ENCODE data around the gene TCAP. TPM values are rescaled to one million over a fixed set of nuclear protein-coding genes. Genes with fewer than 3 reads are reported as not detected.

TCAP gene
- total and polyA plus RNA-seq, 10 of the 15 experiments (the other 5 are each of a cell fraction or from before 2014, with no cell fraction given), result 0.17 to 1.0 (median 0.36) TPM; not detected in 3

DNA sequence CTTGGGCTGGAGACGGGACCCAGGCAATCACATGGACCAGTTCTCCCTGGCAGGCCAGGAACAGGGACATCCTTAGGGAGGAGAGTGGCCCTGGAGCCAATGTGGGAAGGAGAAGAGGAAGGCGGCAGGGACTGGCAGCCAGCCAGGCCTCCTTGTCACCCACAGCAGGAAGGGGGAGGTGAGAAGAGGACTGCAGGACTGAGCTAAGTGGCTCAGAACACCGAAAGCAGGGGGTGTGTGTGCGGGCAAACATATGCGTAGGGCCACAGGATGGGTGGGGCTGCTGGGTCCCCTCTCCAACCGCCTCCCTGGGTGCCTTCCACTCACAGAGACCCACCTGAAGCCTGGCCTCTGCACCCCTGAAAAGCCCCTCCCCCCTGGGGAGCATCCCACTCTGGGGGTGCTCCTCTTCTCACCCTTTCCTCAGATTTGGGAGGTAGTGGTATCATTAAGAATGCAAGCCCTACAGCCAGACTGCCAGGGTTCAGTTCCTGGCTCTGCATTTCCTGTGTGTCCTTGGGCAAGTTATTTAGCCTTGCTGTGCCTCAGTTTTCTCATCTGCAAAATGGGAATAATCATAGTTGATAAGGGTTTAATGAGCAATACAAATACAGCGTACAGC, 11.2 kb downstream of the TCAP start (continued):
- TF ChIP-seq, protein P1, sequence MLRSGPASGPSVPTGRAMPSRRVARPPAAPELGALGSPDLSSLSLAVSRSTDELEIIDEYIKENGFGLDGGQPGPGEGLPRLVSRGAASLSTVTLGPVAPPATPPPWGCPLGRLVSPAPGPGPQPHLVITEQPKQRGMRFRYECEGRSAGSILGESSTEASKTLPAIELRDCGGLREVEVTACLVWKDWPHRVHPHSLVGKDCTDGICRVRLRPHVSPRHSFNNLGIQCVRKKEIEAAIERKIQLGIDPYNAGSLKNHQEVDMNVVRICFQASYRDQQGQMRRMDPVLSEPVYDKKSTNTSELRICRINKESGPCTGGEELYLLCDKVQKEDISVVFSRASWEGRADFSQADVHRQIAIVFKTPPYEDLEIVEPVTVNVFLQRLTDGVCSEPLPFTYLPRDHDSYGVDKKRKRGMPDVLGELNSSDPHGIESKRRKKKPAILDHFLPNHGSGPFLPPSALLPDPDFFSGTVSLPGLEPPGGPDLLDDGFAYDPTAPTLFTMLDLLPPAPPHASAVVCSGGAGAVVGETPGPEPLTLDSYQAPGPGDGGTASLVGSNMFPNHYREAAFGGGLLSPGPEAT (IDR thresholded peaks at IDR 0.05; ENCODE audit: low read depth), result peak; percentile 64
- no peak for TF ChIP-seq BMI1 (IDR thresholded peaks at IDR 0.05; ENCODE audit: borderline replicate concordance)
- peak; percentile 85; the same call in 1 of the 2 replicates for TF ChIP-seq ZNF217 (IDR thresholded peaks at IDR 0.05)
- no peak for TF ChIP-seq YBX1 (IDR thresholded peaks at IDR 0.05)
- TF ChIP-seq, protein P2, sequence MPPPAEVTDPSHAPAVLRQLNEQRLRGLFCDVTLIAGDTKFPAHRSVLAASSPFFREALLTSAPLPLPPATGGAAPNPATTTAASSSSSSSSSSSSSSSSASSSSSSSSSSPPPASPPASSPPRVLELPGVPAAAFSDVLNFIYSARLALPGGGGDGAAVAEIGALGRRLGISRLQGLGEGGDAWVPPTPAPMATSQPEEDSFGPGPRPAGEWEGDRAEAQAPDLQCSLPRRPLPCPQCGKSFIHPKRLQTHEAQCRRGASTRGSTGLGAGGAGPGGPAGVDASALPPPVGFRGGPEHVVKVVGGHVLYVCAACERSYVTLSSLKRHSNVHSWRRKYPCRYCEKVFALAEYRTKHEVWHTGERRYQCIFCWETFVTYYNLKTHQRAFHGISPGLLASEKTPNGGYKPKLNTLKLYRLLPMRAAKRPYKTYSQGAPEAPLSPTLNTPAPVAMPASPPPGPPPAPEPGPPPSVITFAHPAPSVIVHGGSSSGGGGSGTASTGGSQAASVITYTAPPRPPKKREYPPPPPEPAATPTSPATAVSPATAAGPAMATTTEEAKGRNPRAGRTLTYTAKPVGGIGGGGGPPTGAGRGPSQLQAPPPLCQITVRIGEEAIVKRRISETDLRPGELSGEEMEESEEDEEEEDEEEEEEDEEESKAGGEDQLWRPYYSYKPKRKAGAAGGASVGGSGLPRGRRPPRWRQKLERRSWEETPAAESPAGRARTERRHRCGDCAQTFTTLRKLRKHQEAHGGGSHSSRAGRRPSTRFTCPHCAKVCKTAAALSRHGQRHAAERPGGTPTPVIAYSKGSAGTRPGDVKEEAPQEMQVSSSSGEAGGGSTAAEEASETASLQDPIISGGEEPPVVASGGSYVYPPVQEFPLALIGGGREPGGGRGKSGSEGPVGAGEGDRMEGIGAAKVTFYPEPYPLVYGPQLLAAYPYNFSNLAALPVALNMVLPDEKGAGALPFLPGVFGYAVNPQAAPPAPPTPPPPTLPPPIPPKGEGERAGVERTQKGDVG (CRISPR knock-in tag; IDR thresholded peaks at IDR 0.05), result no peak
- TF ChIP-seq, protein P3, sequence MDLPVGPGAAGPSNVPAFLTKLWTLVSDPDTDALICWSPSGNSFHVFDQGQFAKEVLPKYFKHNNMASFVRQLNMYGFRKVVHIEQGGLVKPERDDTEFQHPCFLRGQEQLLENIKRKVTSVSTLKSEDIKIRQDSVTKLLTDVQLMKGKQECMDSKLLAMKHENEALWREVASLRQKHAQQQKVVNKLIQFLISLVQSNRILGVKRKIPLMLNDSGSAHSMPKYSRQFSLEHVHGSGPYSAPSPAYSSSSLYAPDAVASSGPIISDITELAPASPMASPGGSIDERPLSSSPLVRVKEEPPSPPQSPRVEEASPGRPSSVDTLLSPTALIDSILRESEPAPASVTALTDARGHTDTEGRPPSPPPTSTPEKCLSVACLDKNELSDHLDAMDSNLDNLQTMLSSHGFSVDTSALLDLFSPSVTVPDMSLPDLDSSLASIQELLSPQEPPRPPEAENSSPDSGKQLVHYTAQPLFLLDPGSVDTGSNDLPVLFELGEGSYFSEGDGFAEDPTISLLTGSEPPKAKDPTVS (IDR thresholded peaks at IDR 0.05; ENCODE audit: low read depth, low read length), result no peak
- TF ChIP-seq, protein P4, sequence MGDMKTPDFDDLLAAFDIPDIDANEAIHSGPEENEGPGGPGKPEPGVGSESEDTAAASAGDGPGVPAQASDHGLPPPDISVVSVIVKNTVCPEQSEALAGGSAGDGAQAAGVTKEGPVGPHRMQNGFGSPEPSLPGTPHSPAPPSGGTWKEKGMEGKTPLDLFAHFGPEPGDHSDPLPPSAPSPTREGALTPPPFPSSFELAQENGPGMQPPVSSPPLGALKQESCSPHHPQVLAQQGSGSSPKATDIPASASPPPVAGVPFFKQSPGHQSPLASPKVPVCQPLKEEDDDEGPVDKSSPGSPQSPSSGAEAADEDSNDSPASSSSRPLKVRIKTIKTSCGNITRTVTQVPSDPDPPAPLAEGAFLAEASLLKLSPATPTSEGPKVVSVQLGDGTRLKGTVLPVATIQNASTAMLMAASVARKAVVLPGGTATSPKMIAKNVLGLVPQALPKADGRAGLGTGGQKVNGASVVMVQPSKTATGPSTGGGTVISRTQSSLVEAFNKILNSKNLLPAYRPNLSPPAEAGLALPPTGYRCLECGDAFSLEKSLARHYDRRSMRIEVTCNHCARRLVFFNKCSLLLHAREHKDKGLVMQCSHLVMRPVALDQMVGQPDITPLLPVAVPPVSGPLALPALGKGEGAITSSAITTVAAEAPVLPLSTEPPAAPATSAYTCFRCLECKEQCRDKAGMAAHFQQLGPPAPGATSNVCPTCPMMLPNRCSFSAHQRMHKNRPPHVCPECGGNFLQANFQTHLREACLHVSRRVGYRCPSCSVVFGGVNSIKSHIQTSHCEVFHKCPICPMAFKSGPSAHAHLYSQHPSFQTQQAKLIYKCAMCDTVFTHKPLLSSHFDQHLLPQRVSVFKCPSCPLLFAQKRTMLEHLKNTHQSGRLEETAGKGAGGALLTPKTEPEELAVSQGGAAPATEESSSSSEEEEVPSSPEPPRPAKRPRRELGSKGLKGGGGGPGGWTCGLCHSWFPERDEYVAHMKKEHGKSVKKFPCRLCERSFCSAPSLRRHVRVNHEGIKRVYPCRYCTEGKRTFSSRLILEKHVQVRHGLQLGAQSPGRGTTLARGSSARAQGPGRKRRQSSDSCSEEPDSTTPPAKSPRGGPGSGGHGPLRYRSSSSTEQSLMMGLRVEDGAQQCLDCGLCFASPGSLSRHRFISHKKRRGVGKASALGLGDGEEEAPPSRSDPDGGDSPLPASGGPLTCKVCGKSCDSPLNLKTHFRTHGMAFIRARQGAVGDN (IDR thresholded peaks at IDR 0.05), result 0 out of 2 replicates have a peak, but pooled peaks have one; percentile 45
- peak in 1 of 2 experiments; percentile 29; a peak in 1 of 3 replicates for TF ChIP-seq EGR1 (IDR thresholded peaks at IDR 0.05; ENCODE audit: borderline replicate concordance in 1 of 2, low read depth in 2 of 2, low read length in 2 of 2)
- TF ChIP-seq ZBED1 (IDR thresholded peaks at IDR 0.05; ENCODE audit: borderline replicate concordance), result no peak
- no peak for TF ChIP-seq ZZZ3 (IDR thresholded peaks at IDR 0.05; ENCODE audit: control insufficient read depth, insufficient read length, low read depth)
- TF ChIP-seq, protein P5, sequence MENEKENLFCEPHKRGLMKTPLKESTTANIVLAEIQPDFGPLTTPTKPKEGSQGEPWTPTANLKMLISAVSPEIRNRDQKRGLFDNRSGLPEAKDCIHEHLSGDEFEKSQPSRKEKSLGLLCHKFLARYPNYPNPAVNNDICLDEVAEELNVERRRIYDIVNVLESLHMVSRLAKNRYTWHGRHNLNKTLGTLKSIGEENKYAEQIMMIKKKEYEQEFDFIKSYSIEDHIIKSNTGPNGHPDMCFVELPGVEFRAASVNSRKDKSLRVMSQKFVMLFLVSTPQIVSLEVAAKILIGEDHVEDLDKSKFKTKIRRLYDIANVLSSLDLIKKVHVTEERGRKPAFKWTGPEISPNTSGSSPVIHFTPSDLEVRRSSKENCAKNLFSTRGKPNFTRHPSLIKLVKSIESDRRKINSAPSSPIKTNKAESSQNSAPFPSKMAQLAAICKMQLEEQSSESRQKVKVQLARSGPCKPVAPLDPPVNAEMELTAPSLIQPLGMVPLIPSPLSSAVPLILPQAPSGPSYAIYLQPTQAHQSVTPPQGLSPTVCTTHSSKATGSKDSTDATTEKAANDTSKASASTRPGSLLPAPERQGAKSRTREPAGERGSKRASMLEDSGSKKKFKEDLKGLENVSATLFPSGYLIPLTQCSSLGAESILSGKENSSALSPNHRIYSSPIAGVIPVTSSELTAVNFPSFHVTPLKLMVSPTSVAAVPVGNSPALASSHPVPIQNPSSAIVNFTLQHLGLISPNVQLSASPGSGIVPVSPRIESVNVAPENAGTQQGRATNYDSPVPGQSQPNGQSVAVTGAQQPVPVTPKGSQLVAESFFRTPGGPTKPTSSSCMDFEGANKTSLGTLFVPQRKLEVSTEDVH (IDR thresholded peaks at IDR 0.05; ENCODE audit: low read depth, partially characterized antibody), result no peak
- TF ChIP-seq, protein P6, sequence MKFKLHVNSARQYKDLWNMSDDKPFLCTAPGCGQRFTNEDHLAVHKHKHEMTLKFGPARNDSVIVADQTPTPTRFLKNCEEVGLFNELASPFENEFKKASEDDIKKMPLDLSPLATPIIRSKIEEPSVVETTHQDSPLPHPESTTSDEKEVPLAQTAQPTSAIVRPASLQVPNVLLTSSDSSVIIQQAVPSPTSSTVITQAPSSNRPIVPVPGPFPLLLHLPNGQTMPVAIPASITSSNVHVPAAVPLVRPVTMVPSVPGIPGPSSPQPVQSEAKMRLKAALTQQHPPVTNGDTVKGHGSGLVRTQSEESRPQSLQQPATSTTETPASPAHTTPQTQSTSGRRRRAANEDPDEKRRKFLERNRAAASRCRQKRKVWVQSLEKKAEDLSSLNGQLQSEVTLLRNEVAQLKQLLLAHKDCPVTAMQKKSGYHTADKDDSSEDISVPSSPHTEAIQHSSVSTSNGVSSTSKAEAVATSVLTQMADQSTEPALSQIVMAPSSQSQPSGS (IDR thresholded peaks at IDR 0.05; ENCODE audit: low read length), result no peak
- no peak for TF ChIP-seq ASH2L (IDR thresholded peaks at IDR 0.05; ENCODE audit: borderline replicate concordance, low read depth)
